Spleen (tissue), 11 donors: ENCODE data around the gene NUDT9. TPM values are rescaled to one million over a fixed set of nuclear protein-coding genes. Genes with fewer than 3 reads are reported as not detected.
"Not testable (repeated sequence)": the region's sequence is repeated elsewhere in the genome, so short reads cannot be mapped to it uniquely, and the experiment has no call there.

ENCODE experiments used
- DNase-seq: peaks from one replicate; pipeline ENCODE4 v3.0.0-alpha.2; 2020
- H3K27ac ChIP-seq, 8 donors: fragments of 200-600 bp; sonication (generic) in 7 of 8; 1 replicate in 4 of 8; 2 replicates in 4 of 8; pipeline versions ENCODE4 v1.5.0 to v1.8.0; 2016 to 2021; ENCODE audit warnings: inconsistent platforms in 4 of 8, mild to moderate bottlenecking in 4 of 8, moderate library complexity in 1 of 8
- H3K27me3 ChIP-seq, 7 donors: fragments of 200-600 bp; sonication (generic) in 6 of 7; replicated peaks in 1 of 7; 1 replicate in 4 of 7; 2 replicates in 3 of 7; pipeline versions ENCODE4 v1.5.0 to v1.8.0; 2016 to 2021; ENCODE audit warnings: inconsistent platforms in 3 of 7, mild to moderate bottlenecking in 1 of 7
- H3K36me3 ChIP-seq, 6 donors: fragments of 200-600 bp; sonication (generic) in 5 of 6; 1 replicate in 4 of 6; 2 replicates in 2 of 6; pipeline versions ENCODE4 v1.5.0 to v1.8.0; 2016 to 2021; ENCODE audit warnings: inconsistent platforms in 2 of 6
- H3K4me1 ChIP-seq, 6 donors: fragments of 200-600 bp; sonication (generic) in 5 of 6; 1 replicate in 3 of 6; 2 replicates in 3 of 6; pipeline versions ENCODE4 v1.5.0 to v1.8.0; 2016 to 2021; ENCODE audit warnings: inconsistent platforms in 3 of 6
- H3K4me3 ChIP-seq, 8 donors: fragments of 200-600 bp; sonication (generic) in 7 of 8; 1 replicate in 4 of 8; 2 replicates in 4 of 8; pipeline versions ENCODE4 v1.5.0 to v1.8.0; 2016 to 2021; ENCODE audit warnings: inconsistent platforms in 4 of 8, mild to moderate bottlenecking in 4 of 8, moderate library complexity in 2 of 8
- H3K9me3 ChIP-seq, 8 donors: fragments of 200-600 bp; sonication (generic) in 7 of 8; 1 replicate in 4 of 8; 2 replicates in 4 of 8; pipeline versions ENCODE4 v1.5.0 to v1.8.0; 2016 to 2021; ENCODE audit warnings: inconsistent platforms in 4 of 8
- POLR2A ChIP-seq, 3 donors: fragments of 450-650 bp; IDR thresholded peaks; one replicate each; pipeline ENCODE4 v1.5.1; 2017; ENCODE audit warnings: antibody characterized with exemption in 3 of 3, mild to moderate bottlenecking in 1 of 3
- POLR2AphosphoS5 ChIP-seq, 3 donors: sonication (generic); formaldehyde crosslinking; IDR thresholded peaks; one replicate each; pipeline ENCODE4 v1.5.1; 2017; ENCODE audit warnings: antibody characterized with exemption in 3 of 3
- WGBS, 5 donors: extraction: QIAGEN DNeasy Blood & Tissue Kit in 3 of 5; methylation state at CpG; one replicate each; pipeline versions ENCODE4 v1.1.5 to v1.1.7; 2013 to 2018; 5-methylcytosine and 5-hydroxymethylcytosine counted together
- intact Hi-C: fragments of 100-400 bp; cut with DNase I; formaldehyde crosslinking; loops from one replicate; pipeline ENCODE4 v1.15.0; 2023; ENCODE audit warnings: low total_unique reads
- polyA plus RNA-seq, 3 donors: library from polyadenylated mRNA; stranded (reverse); fragments of 200-250 nt; gene quantifications; one replicate each; pipeline ENCODE4 v1.2.1, GENCODE V29; 2013
- total RNA-seq, 7 donors: library from RNA; depleted of rRNA in 3 of 7; stranded (reverse); fragments of >200 nt in 3 of 7; fragmentation: NEBNext Ultra II Directional in 4 of 7; extraction: Animal tissue kit (Norgen Biotek cat#: 25700) in 4 of 7; gene quantifications; one replicate each; pipeline versions ENCODE4 v1.1.0 to v1.2.1, GENCODE V29; 2016 to 2021
- TF ChIP-seq, protein P1 (sequence below), 11 experiments: fragments of 200-600 bp in 7 of 11; fragments of 450-650 bp in 4 of 11; sonication (generic) in 4 of 11; IDR thresholded peaks in 8 of 11; conservative IDR thresholded peaks in 3 of 11; 1 replicate in 7 of 11; 2 replicates in 4 of 11; pipeline versions ENCODE4 v1.4.0 to v1.8.0; 2016 to 2021; ENCODE audit warnings: antibody characterized with exemption in 11 of 11, inconsistent platforms in 4 of 11, mild to moderate bottlenecking in 1 of 11
- donor health status: healthy with polysubstance abuse.
- donor health status: DM: no; HTN: no; CAD: no; lungs with moderate emphysema.
- donor health status: DM: no; HTN: no; CAD: no.
- donor health status: Bipolar disorder and iron deficiency.
- donor health status: healthy.
- donor health status: DM: no; HTN: no; CAD: no.
- donor health status: DM: yes; HTN: yes; CAD: no.

The NUDT9 gene
- total and polyA plus RNA-seq, 10 donors, result 14.9 to 23.7 (median 20.5) TPM

DNA sequence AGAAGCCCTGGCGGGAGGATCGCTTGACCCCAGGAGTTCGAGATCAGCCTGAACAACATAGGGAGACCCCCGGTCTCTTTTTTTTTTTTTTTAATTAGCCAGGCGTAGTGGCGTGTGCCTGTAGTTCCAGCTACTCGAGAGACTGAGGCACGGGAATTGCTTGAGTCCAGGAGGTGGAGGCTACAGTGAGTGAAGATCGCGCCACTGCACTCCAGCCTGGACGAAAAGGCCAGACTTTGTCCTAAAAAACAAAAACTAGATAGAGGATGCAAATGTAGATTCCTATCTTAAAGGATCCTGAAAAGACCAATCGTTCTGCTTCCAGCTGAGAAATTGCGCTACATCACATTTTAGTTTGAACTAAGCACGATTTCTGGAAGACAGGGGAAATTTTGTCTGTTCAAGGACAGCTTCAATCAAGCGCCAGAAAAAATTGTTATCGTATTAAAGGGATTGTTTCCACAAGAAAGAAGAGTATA, 30.8 kb upstream of the NUDT9 start:
- peak overlapping the region; percentile 46 to 86 (median 66) for H3K4me3 ChIP-seq
- H3K27me3 ChIP-seq, result no peaks in the 10 kb centered on the region
- WGBS, 5 donors, result 12 to 27% (median 19%) methylated on average over 16 of the region's 16 CpGs
- TF ChIP-seq POLR2AphosphoS5 (IDR thresholded peaks at IDR 0.05), result no peak
- no peak for TF ChIP-seq POLR2A (IDR thresholded peaks at IDR 0.05)
- TF ChIP-seq, protein P1, sequence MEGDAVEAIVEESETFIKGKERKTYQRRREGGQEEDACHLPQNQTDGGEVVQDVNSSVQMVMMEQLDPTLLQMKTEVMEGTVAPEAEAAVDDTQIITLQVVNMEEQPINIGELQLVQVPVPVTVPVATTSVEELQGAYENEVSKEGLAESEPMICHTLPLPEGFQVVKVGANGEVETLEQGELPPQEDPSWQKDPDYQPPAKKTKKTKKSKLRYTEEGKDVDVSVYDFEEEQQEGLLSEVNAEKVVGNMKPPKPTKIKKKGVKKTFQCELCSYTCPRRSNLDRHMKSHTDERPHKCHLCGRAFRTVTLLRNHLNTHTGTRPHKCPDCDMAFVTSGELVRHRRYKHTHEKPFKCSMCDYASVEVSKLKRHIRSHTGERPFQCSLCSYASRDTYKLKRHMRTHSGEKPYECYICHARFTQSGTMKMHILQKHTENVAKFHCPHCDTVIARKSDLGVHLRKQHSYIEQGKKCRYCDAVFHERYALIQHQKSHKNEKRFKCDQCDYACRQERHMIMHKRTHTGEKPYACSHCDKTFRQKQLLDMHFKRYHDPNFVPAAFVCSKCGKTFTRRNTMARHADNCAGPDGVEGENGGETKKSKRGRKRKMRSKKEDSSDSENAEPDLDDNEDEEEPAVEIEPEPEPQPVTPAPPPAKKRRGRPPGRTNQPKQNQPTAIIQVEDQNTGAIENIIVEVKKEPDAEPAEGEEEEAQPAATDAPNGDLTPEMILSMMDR (IDR thresholded peaks at IDR 0.05 in 8 of 11, conservative IDR thresholded peaks at IDR 0.05 in 3 of 11), result peak in 1 of 11 experiments; percentile 1
- peak overlapping the region; percentile 88 to 96 (median 90) for H3K27ac ChIP-seq
- intact Hi-C loops, result no loop called here
- H3K9me3 ChIP-seq, result peaks cover 0 to 6% (median 0%) of the 10 kb centered on the region in 8 donors
- DNase-seq, result no peak
- peaks cover 19 to 49% (median 45%) of the 10 kb centered on the region in 6 donors for H3K4me1 ChIP-seq
- no peaks in the 10 kb centered on the region for H3K36me3 ChIP-seq

GRCh38 chr4:87392183-87392582, 30.2 kb upstream of the NUDT9 start:
- WGBS, 5 donors, result 73 to 94% (median 90%) methylated on average over 3 of the region's 3 CpGs
- peak overlapping the region in 6 of 8 donors; percentile 89 to 96 (median 92) for H3K27ac ChIP-seq

DNA sequence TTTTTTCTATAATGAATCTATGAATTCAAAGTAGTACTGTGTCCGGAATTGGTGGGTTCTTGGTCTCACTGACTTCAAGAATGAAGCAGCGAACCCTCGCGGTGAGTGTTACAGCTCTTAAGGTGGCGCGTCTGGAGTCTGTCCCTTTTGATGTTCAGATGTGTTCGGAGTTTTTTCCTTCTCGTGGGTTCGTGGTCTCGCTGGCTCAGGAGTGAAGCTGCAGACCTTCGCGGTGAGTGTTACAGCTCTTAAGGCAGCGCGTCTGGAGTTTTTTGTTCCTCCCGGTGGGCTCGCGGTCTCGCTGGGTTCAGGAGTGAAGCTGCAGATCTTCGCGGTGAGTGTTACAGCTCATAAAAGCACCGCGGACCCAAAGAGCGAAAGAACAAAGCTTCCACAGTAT, 27.3 kb upstream of the NUDT9 start:
- intact Hi-C loops, H3K27ac ChIP-seq, H3K9me3 ChIP-seq, H3K36me3 ChIP-seq, H3K4me3 ChIP-seq, H3K27me3 ChIP-seq, DNase-seq: not testable (repeated sequence)
- peaks cover 0 to 15% (median 11%) of the 10 kb centered on the region in 6 donors for H3K4me1 ChIP-seq
- WGBS, 5 donors, result 80 to 89% (median 85%) methylated on average over 23 of the region's 23 CpGs

More at GRCh38 chr4:87392183-87392582, 30.2 kb upstream of the NUDT9 start:
- H3K9me3 ChIP-seq, result peaks cover 0 to 6% (median 0%) of the 10 kb centered on the region in 8 donors
- no peaks in the 10 kb centered on the region for H3K27me3 ChIP-seq
- intact Hi-C loops, result no loop called here
- H3K4me3 ChIP-seq, result peak overlapping the region in 3 of 8 donors; percentile 63 to 86 (median 64)
- no peaks in the 10 kb centered on the region for H3K36me3 ChIP-seq
- no peak for DNase-seq
- TF ChIP-seq, protein P1 (IDR thresholded peaks at IDR 0.05 in 8 of 11, conservative IDR thresholded peaks at IDR 0.05 in 3 of 11), result no peak
- TF ChIP-seq POLR2AphosphoS5 (IDR thresholded peaks at IDR 0.05) (no peak), POLR2A (IDR thresholded peaks at IDR 0.05) (no peak)
- H3K4me1 ChIP-seq, result peaks cover 19 to 44% (median 40%) of the 10 kb centered on the region in 6 donors

DNA sequence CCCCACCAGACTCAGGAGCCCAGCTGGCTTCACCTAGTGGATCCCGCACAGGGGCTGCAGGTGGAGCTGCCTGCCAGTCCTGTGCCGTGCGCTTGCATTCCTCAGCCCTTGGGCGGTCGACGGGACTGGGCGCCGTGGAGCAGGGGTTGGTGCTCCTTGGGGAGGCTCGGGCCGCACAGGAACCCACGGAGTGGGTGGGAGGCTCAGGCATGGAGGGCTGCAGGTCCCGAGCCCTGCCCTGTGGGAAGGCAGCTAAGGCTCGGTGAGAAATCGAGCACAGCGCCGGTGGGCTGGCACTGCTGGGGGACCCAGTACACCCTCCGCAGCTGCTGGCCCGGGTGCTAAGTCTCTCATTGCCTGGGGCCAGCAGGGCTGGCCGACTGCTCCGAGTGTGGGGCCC, 26.5 kb upstream of the NUDT9 start:
- WGBS, 5 donors, result 86 to 100% (median 96%) methylated on average over 6 to 20 of the region's 20 CpGs; no CpG with 5 or more reads in 1 of the 5 donors
- intact Hi-C loops, DNase-seq: not testable (repeated sequence)

GRCh38 chr4:87399148-87399547, 23.2 kb upstream of the NUDT9 start:
- no peak for DNase-seq
- Histone ChIP-seq H3K27me3 (no peaks in the 10 kb centered on the region), H3K36me3 (no peaks in the 10 kb centered on the region), H3K9me3 (peaks cover 0 to 7% (median 0%) of the 10 kb centered on the region in 8 donors), H3K4me1 (no peaks in the 10 kb centered on the region), H3K27ac (no peak overlapping the region), H3K4me3 (no peak overlapping the region)
- WGBS, 5 donors, result 77 to 92% (median 89%) methylated on average over 3 of the region's 3 CpGs
- intact Hi-C loops, result no loop called here
- TF ChIP-seq, protein P1 (IDR thresholded peaks at IDR 0.05 in 8 of 11, conservative IDR thresholded peaks at IDR 0.05 in 3 of 11), result no peak
- TF ChIP-seq POLR2A (IDR thresholded peaks at IDR 0.05) (no peak), POLR2AphosphoS5 (IDR thresholded peaks at IDR 0.05) (no peak)

More for the DNA sequence above, 26.5 kb upstream of the NUDT9 start:
- H3K36me3 ChIP-seq, H3K4me1 ChIP-seq, H3K27me3 ChIP-seq, H3K9me3 ChIP-seq, H3K4me3 ChIP-seq, H3K27ac ChIP-seq: not testable (repeated sequence)
